ENCODE data around the gene USP17L28.
"Not testable (repeated sequence)": the region's sequence is repeated elsewhere in the genome, so short reads cannot be mapped to it uniquely, and the experiment has no call there.

The USP17L28 gene

GRCh38 chr4:9384126-9384525 lies 35.4 kb downstream of the USP17L28 start:
- Histone ChIP-seq H3K4me1 (ENCODE audit: control insufficient read depth in 1 of 2, insufficient read depth in 2 of 2, low read length in 2 of 2) (no peaks in the 10 kb centered on the region), H3K27ac (ENCODE audit: low read length) (no peak overlapping the region), H3K27me3 (ENCODE audit: low read depth, low read length) (no peaks in the 10 kb centered on the region), H3K4me3 (ENCODE audit: low read depth in 1 of 2, low read length in 2 of 2) (no peak overlapping the region), H3K36me3 (ENCODE audit: control insufficient read depth in 1 of 2, insufficient read depth in 2 of 2, low read length in 2 of 2) (no peaks in the 10 kb centered on the region), H3K9me3 (ENCODE audit: control insufficient read depth in 1 of 2, low read length in 2 of 2) (no peaks in the 10 kb centered on the region)

GRCh38 chr4:9389001-9389400 lies 40.3 kb downstream of the USP17L28 start:
- not testable (repeated sequence) for H3K36me3 ChIP-seq (ENCODE audit: control insufficient read depth in 1 of 2, insufficient read depth in 2 of 2, low read length in 2 of 2); H3K9me3 ChIP-seq (ENCODE audit: control insufficient read depth in 1 of 2, low read length in 2 of 2); H3K27ac ChIP-seq (ENCODE audit: low read length); H3K4me3 ChIP-seq (ENCODE audit: low read depth in 1 of 2, low read length in 2 of 2); H3K4me1 ChIP-seq (ENCODE audit: control insufficient read depth in 1 of 2, insufficient read depth in 2 of 2, low read length in 2 of 2); H3K27me3 ChIP-seq (ENCODE audit: low read depth, low read length)
